WTC11 (cell line): ENCODE measurements around the gene COX14. TPM values are rescaled to one million over a fixed set of nuclear protein-coding genes. Genes with fewer than 3 reads are reported as not detected.
A peak's percentile ranks its signal among the peaks of the same experiment; 100 is the strongest.

Source experiments
- ATAC-seq: fragments of 200-7000 bp; cut with Tn5 transposase; 2 replicates; pipeline ENCODE4 v1.10.0; 2021; ENCODE audit warnings: mild to moderate bottlenecking, moderate library complexity
- CTCF ChIA-PET: fragments of 300-600 bp; sonication (Branson Sonifier 250); formaldehyde crosslinking; loops from one replicate; lab custom pipeline; 2021; ENCODE audit warnings: antibody characterized with exemption; lab: Charles Lee
- POLR2A ChIA-PET: fragments of 350-600 bp; sonication (Branson Sonifier 250); formaldehyde crosslinking; loops from one replicate; lab custom pipeline; 2021; ENCODE audit warnings: antibody characterized with exemption; lab: Charles Lee
- DNase-seq: peaks from one replicate; pipeline ENCODE4 v3.0.0; 2021; ENCODE audit warnings: low spot score
- H3K27ac Mint-ChIP-seq: 2 replicates; pipeline ENCODE4 v1.8.0; 2021; ENCODE audit warnings: mixed read lengths
- H3K27me3 Mint-ChIP-seq: 2 replicates; pipeline ENCODE4 v1.8.0; 2021; ENCODE audit warnings: low read depth, mild to moderate bottlenecking, moderate library complexity, mixed read lengths
- H3K36me3 Mint-ChIP-seq: 2 replicates; pipeline ENCODE4 v1.8.0; 2021; ENCODE audit warnings: mixed read lengths
- H3K4me1 Mint-ChIP-seq: 2 replicates; pipeline ENCODE4 v1.8.0; 2022; ENCODE audit warnings: mixed read lengths
- H3K4me3 Mint-ChIP-seq: 2 replicates; pipeline ENCODE4 v1.8.0; 2021; ENCODE audit warnings: mild to moderate bottlenecking, moderate library complexity, mixed read lengths
- H3K9me3 Mint-ChIP-seq: 2 replicates; pipeline ENCODE4 v1.8.0; 2021; ENCODE audit warnings: mixed read lengths
- ARID4B ChIP-seq: sonication (generic); formaldehyde crosslinking; IDR thresholded peaks from 2 replicates; pipeline ENCODE4 v1.8.0; 2023; ENCODE audit warnings: missing genetic modification reagents, mild to moderate bottlenecking, borderline replicate concordance
- ATF2 ChIP-seq: sonication (generic); formaldehyde crosslinking; IDR thresholded peaks from 2 replicates; pipeline ENCODE4 v1.8.1; 2022; ENCODE audit warnings: low read depth, missing genetic modification reagents, borderline replicate concordance
- ATF3 ChIP-seq: sonication (generic); formaldehyde crosslinking; conservative IDR thresholded peaks from 2 replicates; pipeline ENCODE4 v1.8.1; 2022; ENCODE audit warnings: mild to moderate bottlenecking, missing genetic modification reagents
- CTCF ChIP-seq: fragments of 200-600 bp; IDR thresholded peaks from 2 replicates; pipeline ENCODE4 v1.8.0; 2022; ENCODE audit warnings: antibody characterized with exemption
- E2F4 ChIP-seq: sonication (generic); formaldehyde crosslinking; IDR thresholded peaks from 2 replicates; pipeline ENCODE4 v1.8.1; 2022; ENCODE audit warnings: low read depth, mild to moderate bottlenecking, moderate library complexity, missing genetic modification reagents, borderline replicate concordance
- EMX1 ChIP-seq: fragments of 250-450 bp; sonication (Bioruptor Pico); IDR thresholded peaks from 2 replicates; pipeline ENCODE4 v1.8.0; 2021; ENCODE audit warnings: mild to moderate bottlenecking
- FOXJ3 ChIP-seq: sonication (generic); formaldehyde crosslinking; IDR thresholded peaks from 2 replicates; pipeline ENCODE4 v1.9.0; 2021; ENCODE audit warnings: missing genetic modification reagents, mild to moderate bottlenecking, borderline replicate concordance
- FOXP1 ChIP-seq: sonication (generic); formaldehyde crosslinking; IDR thresholded peaks from 2 replicates; pipeline ENCODE4 v1.8.0; 2022; ENCODE audit warnings: missing genetic modification reagents, mild to moderate bottlenecking, moderate library complexity, borderline replicate concordance
- NR3C1 ChIP-seq: sonication (generic); formaldehyde crosslinking; conservative IDR thresholded peaks from 2 replicates; pipeline ENCODE4 v1.8.1; 2023; ENCODE audit warnings: low read depth, mild to moderate bottlenecking, missing genetic modification reagents
- SMAD3 ChIP-seq: sonication (generic); formaldehyde crosslinking; IDR thresholded peaks from 2 replicates; pipeline ENCODE4 v1.8.0; 2022; ENCODE audit warnings: missing genetic modification reagents, mild to moderate bottlenecking, borderline replicate concordance
- TEAD4 ChIP-seq: sonication (generic); formaldehyde crosslinking; IDR thresholded peaks from 2 replicates; pipeline ENCODE4 v1.8.0; 2022; ENCODE audit warnings: mild to moderate bottlenecking, missing genetic modification reagents
- ZBTB21 ChIP-seq: sonication (generic); formaldehyde crosslinking; IDR thresholded peaks from 2 replicates; pipeline ENCODE4 v1.8.1; 2023; ENCODE audit warnings: mild to moderate bottlenecking, missing genetic modification reagents, borderline replicate concordance
- ZMAT4 ChIP-seq: fragments of 250-450 bp; sonication (Bioruptor Pico); IDR thresholded peaks from 2 replicates; pipeline ENCODE4 v1.9.0; 2021; ENCODE audit warnings: mild to moderate bottlenecking
- ZNF512 ChIP-seq: sonication (generic); formaldehyde crosslinking; IDR thresholded peaks from 2 replicates; pipeline ENCODE4 v1.8.1; 2022; ENCODE audit warnings: missing genetic modification reagents, borderline replicate concordance
- ZNF671 ChIP-seq: fragments of 250-450 bp; sonication (Bioruptor Pico); IDR thresholded peaks from 2 replicates; pipeline ENCODE4 v1.8.0; 2021; ENCODE audit warnings: mild to moderate bottlenecking
- total RNA-seq: library from RNA; stranded (reverse); gene quantifications from 3 replicates; pipeline ENCODE4 v1.2.3, GENCODE V29; 2021

Gene COX14
- total RNA-seq, 1 experiment from 2014 or later, result 41.4 TPM

GRCh38 chr12:50070314-50071060, 41.5 kb upstream of the COX14 start (continued):
- TF ChIP-seq ARID4B, result no peak
- no peak for TF ChIP-seq SMAD3 (CRISPR knock-in tag)
- peak; percentile 91 for TF ChIP-seq CTCF
- 0 out of 2 replicates have a peak, but pooled peaks have one; percentile 37 for TF ChIP-seq FOXP1 (CRISPR knock-in tag)
- TF ChIP-seq, all 79 proteins: peak for 3

GRCh38 chr12:50072198-50072907, 39.7 kb upstream of the COX14 start:
- DNase-seq (no peak), ATAC-seq (no peak)
- Mint-ChIP-seq H3K9me3 (no peaks in the 10 kb centered on the region), H3K36me3 (no peaks in the 10 kb centered on the region), H3K27me3 (no peaks in the 10 kb centered on the region), H3K4me3 (no peak overlapping the region), H3K27ac (no peak overlapping the region), H3K4me1 (peaks cover 20% of the 10 kb centered on the region)
- POLR2A ChIA-PET, result no interaction called here
- CTCF ChIA-PET, result interaction anchor here (1.0 to 10.9 kb wide), 9 partner anchors 13 to 104 kb away, joined by 3 to 219 read pairs (median 11); partner anchors contain the start of genes AQP6, COX14, GPD1 and RACGAP1
- TF ChIP-seq ATF3 (CRISPR knock-in tag) (no peak), ZNF671 (no peak), ZBTB21 (CRISPR knock-in tag) (no peak), ATF2 (no peak), ARID4B (no peak), FOXP1 (CRISPR knock-in tag) (no peak), NR3C1 (CRISPR knock-in tag) (no peak), E2F4 (CRISPR knock-in tag) (no peak), ZNF512 (CRISPR knock-in tag) (no peak), TEAD4 (CRISPR knock-in tag) (no peak), ZMAT4 (CRISPR knock-in tag) (no peak), EMX1 (CRISPR knock-in tag) (no peak), FOXJ3 (CRISPR knock-in tag) (no peak)
